ENCODE data around the gene PON3. TPM values are rescaled to one million over a fixed set of nuclear protein-coding genes. Genes with fewer than 3 reads are reported as not detected.

PON3 gene
- total RNA-seq, 2 experiments from 2014 or later = not detected

GRCh38 chr7:95441042-95441823, 45.1 kb upstream of the PON3 start:
- intact Hi-C loops (cut with micrococcal nuclease; ENCODE audit: unreplicated experiment) = no loop called here
- ChIA-PET POLR2A (no interaction called here), CTCF (ENCODE audit: unreplicated experiment) (no interaction called here)
- no peaks in the 10 kb centered on the region for H3K4me1 ChIP-seq (ENCODE audit: insufficient read depth, low read length, poor library complexity, severe bottlenecking)
- no peaks in the 10 kb centered on the region for H3K79me2 ChIP-seq (ENCODE audit: insufficient read depth, low read depth, low read length)
- no peak overlapping the region for H3K4me2 ChIP-seq (ENCODE audit: low read length)
- no TSS peak for BruUV-seq (replicated peaks)
- no peaks in the 10 kb centered on the region for H3K9me3 ChIP-seq (ENCODE audit: low read length)
- DNase-seq (ENCODE audit: low spot score) = no peak
- H3K27ac ChIP-seq (ENCODE audit: low read depth, low read length, poor library complexity, severe bottlenecking) = no peak overlapping the region
- H2AFZ ChIP-seq (ENCODE audit: low read length) = no peak overlapping the region
- H3K4me3 ChIP-seq (ENCODE audit: low read depth, low read length, poor library complexity, severe bottlenecking) = no peak overlapping the region
- no peaks in the 10 kb centered on the region for H4K20me1 ChIP-seq (ENCODE audit: insufficient read depth, low read length)
- no peaks in the 10 kb centered on the region for H3K9me2 ChIP-seq (ENCODE audit: insufficient read depth, low read length)
- no peaks in the 10 kb centered on the region for H3K36me3 ChIP-seq (ENCODE audit: insufficient read depth, low read length)
- no peak for TF ChIP-seq EZH2phosphoT487 (IDR thresholded peaks at IDR 0.05; ENCODE audit: borderline replicate concordance, low read depth, low read length)
- no peak for TF ChIP-seq CTCF (conservative IDR thresholded peaks at IDR 0.05; ENCODE audit: low read length)

- no TSS peak for BruUV-seq (replicated peaks)
- H3K4me2 ChIP-seq (ENCODE audit: low read length) = no peak overlapping the region
- POLR2A ChIA-PET = no interaction called here
- CTCF ChIA-PET (ENCODE audit: unreplicated experiment) = no interaction called here
- H3K27ac ChIP-seq (ENCODE audit: low read depth, low read length, poor library complexity, severe bottlenecking) = no peak overlapping the region
- H3K9me2 ChIP-seq (ENCODE audit: insufficient read depth, low read length) = no peaks in the 10 kb centered on the region
- intact Hi-C loops (cut with micrococcal nuclease; ENCODE audit: unreplicated experiment) = no loop called here
- H4K20me1 ChIP-seq (ENCODE audit: insufficient read depth, low read length) = no peaks in the 10 kb centered on the region
- H3K4me3 ChIP-seq (ENCODE audit: low read depth, low read length, poor library complexity, severe bottlenecking) = no peak overlapping the region
- no peaks in the 10 kb centered on the region for H3K36me3 ChIP-seq (ENCODE audit: insufficient read depth, low read length)
- DNase-seq (ENCODE audit: low spot score) = no peak
- TF ChIP-seq EZH2phosphoT487 (IDR thresholded peaks at IDR 0.05; ENCODE audit: borderline replicate concordance, low read depth, low read length) = no peak
- no peak for TF ChIP-seq CTCF (conservative IDR thresholded peaks at IDR 0.05; ENCODE audit: low read length)
- no peaks in the 10 kb centered on the region for H3K9me3 ChIP-seq (ENCODE audit: low read length)
- H3K4me1 ChIP-seq (ENCODE audit: insufficient read depth, low read length, poor library complexity, severe bottlenecking) = no peaks in the 10 kb centered on the region
- no peaks in the 10 kb centered on the region for H3K79me2 ChIP-seq (ENCODE audit: insufficient read depth, low read depth, low read length)
- no peak overlapping the region for H2AFZ ChIP-seq (ENCODE audit: low read length)
Measured at GRCh38 chr7:95440394-95441038, 44.3 kb upstream of the PON3 start.

- no TSS peak for BruUV-seq (replicated peaks)
- H3K4me1 ChIP-seq (ENCODE audit: insufficient read depth, low read length, poor library complexity, severe bottlenecking) = no peaks in the 10 kb centered on the region
- H3K9me2 ChIP-seq (ENCODE audit: insufficient read depth, low read length) = no peaks in the 10 kb centered on the region
- intact Hi-C loops (cut with micrococcal nuclease; ENCODE audit: unreplicated experiment) = no loop called here
- H3K36me3 ChIP-seq (ENCODE audit: insufficient read depth, low read length) = no peaks in the 10 kb centered on the region
- no peaks in the 10 kb centered on the region for H4K20me1 ChIP-seq (ENCODE audit: insufficient read depth, low read length)
- TF ChIP-seq CTCF (conservative IDR thresholded peaks at IDR 0.05; ENCODE audit: low read length) = no peak
- no peak for TF ChIP-seq EZH2phosphoT487 (IDR thresholded peaks at IDR 0.05; ENCODE audit: borderline replicate concordance, low read depth, low read length)
- no peak overlapping the region for H2AFZ ChIP-seq (ENCODE audit: low read length)
- ChIA-PET CTCF (ENCODE audit: unreplicated experiment) (no interaction called here), POLR2A (no interaction called here)
- H3K79me2 ChIP-seq (ENCODE audit: insufficient read depth, low read depth, low read length) = no peaks in the 10 kb centered on the region
- no peak overlapping the region for H3K4me2 ChIP-seq (ENCODE audit: low read length)
- H3K4me3 ChIP-seq (ENCODE audit: low read depth, low read length, poor library complexity, severe bottlenecking) = no peak overlapping the region
- H3K9me3 ChIP-seq (ENCODE audit: low read length) = no peaks in the 10 kb centered on the region
- DNase-seq (ENCODE audit: low spot score) = no peak
- no peak overlapping the region for H3K27ac ChIP-seq (ENCODE audit: low read depth, low read length, poor library complexity, severe bottlenecking)
Measured at GRCh38 chr7:95436407-95436806, 40.2 kb upstream of the PON3 start.

Measured in OCI-LY7 (cell line).